ENCODE measurements around the gene SGSH.

Gene SGSH

DNA sequence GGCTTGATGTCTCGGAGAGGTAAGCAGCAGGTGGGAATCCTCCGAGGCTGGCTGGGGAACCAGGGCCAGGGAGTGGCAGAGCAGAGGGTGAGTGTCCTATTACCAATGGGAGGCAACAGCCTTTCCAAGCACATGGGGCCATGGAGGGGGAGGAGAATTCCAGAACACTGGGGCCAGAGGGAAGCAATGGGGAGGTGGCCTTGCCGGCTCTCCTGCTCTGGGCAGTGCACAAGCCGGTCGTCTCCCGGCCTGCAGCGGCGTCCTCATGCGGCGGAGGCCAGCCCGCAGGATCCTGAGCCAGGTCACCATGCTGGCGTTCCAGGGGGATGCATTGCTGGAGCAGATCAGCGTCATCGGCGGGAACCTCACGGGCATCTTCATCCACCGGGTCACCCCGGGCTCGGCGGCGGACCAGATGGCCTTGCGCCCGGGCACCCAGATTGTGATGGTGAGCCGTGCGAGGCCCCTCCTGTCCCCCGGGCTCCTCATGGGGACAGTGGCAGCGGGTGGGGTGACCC is 21.9 kb downstream of the SGSH start:
- Histone ChIP-seq H3K36me3 (ENCODE audit: insufficient read depth, insufficient read length, low read length) (no peaks in the 10 kb centered on the region), H3K4me3 (ENCODE audit: insufficient read length, low read depth) (no peak overlapping the region), H3K4me1 (ENCODE audit: insufficient read depth, insufficient read length) (peaks cover 12% of the 10 kb centered on the region), H3K9me3 (ENCODE audit: insufficient read depth, low read length) (no peaks in the 10 kb centered on the region), H3K9ac (ENCODE audit: insufficient read length, low read depth) (no peak overlapping the region), H3K27me3 (ENCODE audit: insufficient read depth, insufficient read length) (no peaks in the 10 kb centered on the region)
- no peak for DNase-seq (ENCODE audit: low read depth, low spot score)
- no peak for TF ChIP-seq YY1 (IDR thresholded peaks at IDR 0.05; ENCODE audit: insufficient read depth, insufficient read length)
- no peak for TF ChIP-seq SUZ12 (IDR thresholded peaks at IDR 0.05; ENCODE audit: extremely low read depth, insufficient read depth, insufficient read length)
- TF ChIP-seq ZNF274 (IDR thresholded peaks at IDR 0.05; ENCODE audit: low read depth, low read length) = no peak

DNA sequence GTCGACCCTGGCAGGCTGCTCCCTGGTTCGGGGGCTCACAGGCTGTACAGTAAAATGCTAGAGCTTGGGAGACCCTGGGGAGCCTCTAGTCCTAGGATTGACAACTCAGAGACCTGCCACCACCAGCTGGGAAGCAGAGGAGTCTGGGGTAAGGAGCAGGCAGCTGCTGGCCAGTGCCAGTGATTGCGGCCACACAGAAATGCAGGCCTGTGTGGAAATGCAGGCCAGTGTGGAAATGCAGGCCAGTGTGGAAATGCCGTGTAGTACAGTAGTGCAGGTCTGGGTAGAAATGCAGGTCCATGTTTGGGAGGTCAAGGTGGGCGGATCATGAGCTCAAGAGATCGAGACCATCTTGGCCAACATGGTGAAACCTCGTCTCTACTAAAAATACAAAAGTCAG is 23.5 kb downstream of the SGSH start:
- no peaks in the 10 kb centered on the region for H3K27me3 ChIP-seq (ENCODE audit: insufficient read depth, insufficient read length)
- no peak overlapping the region for H3K9ac ChIP-seq (ENCODE audit: insufficient read length, low read depth)
- peaks cover 15% of the 10 kb centered on the region for H3K4me1 ChIP-seq (ENCODE audit: insufficient read depth, insufficient read length)
- H3K36me3 ChIP-seq (ENCODE audit: insufficient read depth, insufficient read length, low read length) = no peaks in the 10 kb centered on the region
- H3K4me3 ChIP-seq (ENCODE audit: insufficient read length, low read depth) = no peak overlapping the region
- no peaks in the 10 kb centered on the region for H3K9me3 ChIP-seq (ENCODE audit: insufficient read depth, low read length)
- DNase-seq (ENCODE audit: low read depth, low spot score) = no peak
- no peak for TF ChIP-seq ZNF274 (IDR thresholded peaks at IDR 0.05; ENCODE audit: low read depth, low read length)
- TF ChIP-seq SUZ12 (IDR thresholded peaks at IDR 0.05; ENCODE audit: extremely low read depth, insufficient read depth, insufficient read length) = no peak
- TF ChIP-seq YY1 (IDR thresholded peaks at IDR 0.05; ENCODE audit: insufficient read depth, insufficient read length) = no peak

DNA sequence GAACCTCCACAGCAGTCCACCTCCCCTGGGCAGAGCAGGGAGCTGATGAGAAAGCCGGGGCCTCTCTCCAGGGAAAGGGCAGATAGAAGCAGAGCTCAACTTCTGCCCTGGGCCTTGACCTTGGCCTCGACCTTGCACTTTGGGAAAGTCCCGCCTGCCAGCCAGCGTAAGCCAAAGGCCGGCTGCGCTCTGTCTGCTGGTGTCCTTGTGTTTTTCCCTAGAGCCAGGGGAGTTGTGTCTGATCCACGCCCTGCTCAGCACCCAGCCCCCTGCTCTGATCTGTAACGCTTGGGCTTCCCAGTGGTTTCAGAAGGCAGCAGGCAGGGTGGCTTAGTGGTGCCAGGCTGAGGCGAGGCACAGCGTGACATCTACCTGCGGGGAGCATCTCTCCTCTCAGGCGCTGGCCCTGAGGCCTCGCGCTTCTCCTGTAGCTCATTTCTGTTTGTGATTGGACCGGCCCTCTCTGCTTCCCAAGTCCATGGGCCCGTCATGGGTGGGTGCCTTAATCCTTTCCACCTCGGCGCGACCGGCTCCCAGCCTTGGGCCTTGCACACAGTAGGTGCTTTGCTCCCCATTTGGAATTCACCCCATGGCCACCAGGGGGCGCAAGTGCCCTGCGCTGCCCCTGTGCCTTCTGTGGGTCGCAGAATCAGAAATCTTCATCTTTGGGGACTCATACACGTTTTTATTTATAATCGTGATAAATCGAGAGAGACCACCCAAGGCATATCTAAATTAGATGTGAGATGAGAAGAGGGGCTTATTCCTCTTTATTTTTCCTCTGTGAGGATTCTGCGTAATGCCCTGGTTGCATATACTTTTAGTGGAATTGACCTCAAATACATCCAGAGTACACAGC is 24.2 kb downstream of the SGSH start:
- Histone ChIP-seq H3K27me3 (ENCODE audit: insufficient read depth, insufficient read length) (no peaks in the 10 kb centered on the region), H3K9me3 (ENCODE audit: insufficient read depth, low read length) (no peaks in the 10 kb centered on the region), H3K9ac (ENCODE audit: insufficient read length, low read depth) (peak overlapping the region; percentile 27), H3K36me3 (ENCODE audit: insufficient read depth, insufficient read length, low read length) (no peaks in the 10 kb centered on the region), H3K4me1 (ENCODE audit: insufficient read depth, insufficient read length) (peaks cover 21% of the 10 kb centered on the region), H3K4me3 (ENCODE audit: insufficient read length, low read depth) (no peak overlapping the region)
- no peak for DNase-seq (ENCODE audit: low read depth, low spot score)
- TF ChIP-seq SUZ12 (IDR thresholded peaks at IDR 0.05; ENCODE audit: extremely low read depth, insufficient read depth, insufficient read length) (no peak), ZNF274 (IDR thresholded peaks at IDR 0.05; ENCODE audit: low read depth, low read length) (no peak), YY1 (IDR thresholded peaks at IDR 0.05; ENCODE audit: insufficient read depth, insufficient read length) (no peak)

DNA sequence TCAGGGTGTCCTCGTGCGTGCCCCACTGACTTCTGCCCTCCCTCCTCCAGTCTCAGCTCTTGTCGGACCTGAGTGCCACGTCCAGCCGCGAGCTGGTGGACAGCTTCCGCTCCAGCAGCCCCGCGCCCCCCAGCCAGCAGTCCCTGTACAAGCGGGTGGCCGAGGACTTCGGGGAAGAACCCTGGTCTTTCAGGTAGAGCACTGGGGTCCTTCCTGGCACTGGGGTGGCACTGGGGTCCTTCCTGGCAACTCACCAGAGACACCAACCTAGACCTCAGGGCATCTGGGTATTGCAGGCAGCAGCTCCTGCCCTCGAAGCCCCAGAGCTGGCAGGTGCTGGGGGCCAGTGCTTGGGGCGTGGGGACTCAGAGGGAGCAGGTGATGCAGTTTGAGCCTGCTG is 25.0 kb downstream of the SGSH start:
- DNase-seq (ENCODE audit: low read depth, low spot score) = no peak
- TF ChIP-seq YY1 (IDR thresholded peaks at IDR 0.05; ENCODE audit: insufficient read depth, insufficient read length) (no peak), SUZ12 (IDR thresholded peaks at IDR 0.05; ENCODE audit: extremely low read depth, insufficient read depth, insufficient read length) (no peak), ZNF274 (IDR thresholded peaks at IDR 0.05; ENCODE audit: low read depth, low read length) (no peak)
- Histone ChIP-seq H3K4me3 (ENCODE audit: insufficient read length, low read depth) (no peak overlapping the region), H3K4me1 (ENCODE audit: insufficient read depth, insufficient read length) (peaks cover 21% of the 10 kb centered on the region), H3K9ac (ENCODE audit: insufficient read length, low read depth) (no peak overlapping the region), H3K27me3 (ENCODE audit: insufficient read depth, insufficient read length) (no peaks in the 10 kb centered on the region), H3K9me3 (ENCODE audit: insufficient read depth, low read length) (no peaks in the 10 kb centered on the region), H3K36me3 (ENCODE audit: insufficient read depth, insufficient read length, low read length) (no peaks in the 10 kb centered on the region)

DNA sequence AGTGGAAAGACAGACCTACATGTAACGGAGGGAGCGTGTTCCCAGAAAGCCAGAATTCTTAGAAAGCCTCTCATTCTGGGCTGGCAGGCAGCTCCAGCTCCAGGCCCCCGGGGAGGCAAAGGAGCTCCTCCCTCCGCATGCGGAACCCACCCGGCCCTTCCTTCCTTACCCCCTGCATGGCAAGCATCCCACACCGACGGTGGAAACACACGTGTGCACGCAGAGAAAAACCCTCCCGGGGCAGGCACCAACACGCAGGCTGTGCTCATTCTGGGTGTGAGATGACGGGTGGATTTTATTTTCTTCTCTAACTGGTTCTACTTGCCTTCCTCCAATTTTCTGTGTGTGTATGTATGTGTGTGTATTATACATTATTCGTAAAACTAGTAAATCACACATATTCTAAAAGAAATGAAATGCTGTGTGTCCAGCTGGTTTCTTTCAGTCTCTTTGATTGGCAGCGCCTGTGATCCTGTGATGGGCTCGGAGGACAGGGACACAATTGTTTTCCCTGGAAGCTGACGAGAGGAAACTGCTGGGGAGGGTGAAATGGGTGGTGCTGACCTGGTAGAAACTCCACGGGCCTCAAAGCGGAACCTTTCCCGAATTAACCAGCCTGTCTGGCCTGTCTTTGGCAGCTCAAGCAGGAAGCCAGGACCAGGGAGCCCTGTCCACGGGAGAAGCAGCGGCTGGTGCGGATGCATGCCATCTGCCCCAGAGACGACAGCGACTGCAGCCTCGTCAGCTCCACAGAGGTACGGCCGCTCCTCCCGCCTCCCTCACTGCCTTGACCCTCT is 28.1 kb downstream of the SGSH start:
- no peaks in the 10 kb centered on the region for H3K27me3 ChIP-seq (ENCODE audit: insufficient read depth, insufficient read length)
- peaks cover 13% of the 10 kb centered on the region for H3K4me1 ChIP-seq (ENCODE audit: insufficient read depth, insufficient read length)
- peak overlapping the region; percentile 23 for H3K9ac ChIP-seq (ENCODE audit: insufficient read length, low read depth)

DNA sequence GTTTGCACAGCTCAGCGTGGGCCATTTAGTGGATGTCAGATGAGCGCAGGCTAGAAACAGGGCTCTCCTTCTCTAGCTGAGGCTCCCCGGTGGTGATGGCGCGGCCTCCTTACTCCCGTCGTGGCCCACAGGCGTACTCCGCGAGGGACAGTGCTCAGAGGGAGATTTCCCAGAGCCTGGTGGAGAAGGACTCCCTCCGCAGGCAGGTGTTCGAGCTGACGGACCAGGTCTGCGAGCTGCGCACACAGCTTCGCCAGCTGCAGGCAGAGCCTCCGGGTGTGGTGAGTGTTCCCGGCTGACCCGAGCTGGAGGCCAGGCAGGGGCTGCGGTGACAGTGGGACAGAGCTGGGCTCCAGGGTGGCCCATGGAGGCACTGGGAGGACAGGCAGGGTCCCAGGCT is 28.9 kb downstream of the SGSH start:
- Histone ChIP-seq H3K4me1 (ENCODE audit: insufficient read depth, insufficient read length) (peaks cover 14% of the 10 kb centered on the region), H3K27me3 (ENCODE audit: insufficient read depth, insufficient read length) (no peaks in the 10 kb centered on the region), H3K4me3 (ENCODE audit: insufficient read length, low read depth) (no peak overlapping the region), H3K36me3 (ENCODE audit: insufficient read depth, insufficient read length, low read length) (no peaks in the 10 kb centered on the region), H3K9ac (ENCODE audit: insufficient read length, low read depth) (peak overlapping the region; percentile 17), H3K9me3 (ENCODE audit: insufficient read depth, low read length) (no peaks in the 10 kb centered on the region)
- DNase-seq (ENCODE audit: low read depth, low spot score) = no peak
- TF ChIP-seq YY1 (IDR thresholded peaks at IDR 0.05; ENCODE audit: insufficient read depth, insufficient read length) (no peak), ZNF274 (IDR thresholded peaks at IDR 0.05; ENCODE audit: low read depth, low read length) (no peak)

More for the DNA sequence above, 28.1 kb downstream of the SGSH start:
- Histone ChIP-seq H3K9me3 (ENCODE audit: insufficient read depth, low read length) (no peaks in the 10 kb centered on the region), H3K4me3 (ENCODE audit: insufficient read length, low read depth) (no peak overlapping the region), H3K36me3 (ENCODE audit: insufficient read depth, insufficient read length, low read length) (no peaks in the 10 kb centered on the region)
- no peak for DNase-seq (ENCODE audit: low read depth, low spot score)
- TF ChIP-seq SUZ12 (IDR thresholded peaks at IDR 0.05; ENCODE audit: extremely low read depth, insufficient read depth, insufficient read length) = no peak

DNA sequence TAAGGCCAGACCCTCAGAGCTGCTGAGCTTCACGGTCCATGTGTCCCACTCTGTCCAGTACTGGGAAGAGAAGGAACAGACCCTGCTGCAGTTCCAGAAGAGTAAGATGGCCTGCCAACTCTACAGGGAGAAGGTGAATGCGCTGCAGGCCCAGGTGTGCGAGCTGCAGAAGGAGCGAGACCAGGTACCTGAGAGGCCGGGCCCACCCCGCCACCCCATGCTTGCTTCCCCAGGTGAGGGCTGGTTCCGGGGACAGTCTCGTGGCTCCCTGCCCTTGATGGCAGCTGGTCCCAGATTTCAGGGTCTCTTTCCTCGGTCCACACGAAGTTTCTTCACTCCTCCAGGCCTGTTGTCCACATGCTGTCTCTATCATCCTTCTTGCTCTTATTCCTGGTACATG is 29.4 kb downstream of the SGSH start:
- Histone ChIP-seq H3K9me3 (ENCODE audit: insufficient read depth, low read length) (no peaks in the 10 kb centered on the region), H3K4me1 (ENCODE audit: insufficient read depth, insufficient read length) (peaks cover 17% of the 10 kb centered on the region), H3K27me3 (ENCODE audit: insufficient read depth, insufficient read length) (no peaks in the 10 kb centered on the region), H3K36me3 (ENCODE audit: insufficient read depth, insufficient read length, low read length) (no peaks in the 10 kb centered on the region), H3K4me3 (ENCODE audit: insufficient read length, low read depth) (no peak overlapping the region), H3K9ac (ENCODE audit: insufficient read length, low read depth) (peak overlapping the region; percentile 12)
- DNase-seq (ENCODE audit: low read depth, low spot score) = no peak
- TF ChIP-seq SUZ12 (IDR thresholded peaks at IDR 0.05; ENCODE audit: extremely low read depth, insufficient read depth, insufficient read length) = no peak
- no peak for TF ChIP-seq YY1 (IDR thresholded peaks at IDR 0.05; ENCODE audit: insufficient read depth, insufficient read length)
- TF ChIP-seq ZNF274 (IDR thresholded peaks at IDR 0.05; ENCODE audit: low read depth, low read length) = no peak
